ENCODE data around the gene FADS6. TPM values are rescaled to one million over a fixed set of nuclear protein-coding genes. Genes with fewer than 3 reads are reported as not detected.

The FADS6 gene
- total and polyA plus RNA-seq, 7 donors, result 0.06 to 1.8 (median 1.6) TPM; not detected in 4

DNA sequence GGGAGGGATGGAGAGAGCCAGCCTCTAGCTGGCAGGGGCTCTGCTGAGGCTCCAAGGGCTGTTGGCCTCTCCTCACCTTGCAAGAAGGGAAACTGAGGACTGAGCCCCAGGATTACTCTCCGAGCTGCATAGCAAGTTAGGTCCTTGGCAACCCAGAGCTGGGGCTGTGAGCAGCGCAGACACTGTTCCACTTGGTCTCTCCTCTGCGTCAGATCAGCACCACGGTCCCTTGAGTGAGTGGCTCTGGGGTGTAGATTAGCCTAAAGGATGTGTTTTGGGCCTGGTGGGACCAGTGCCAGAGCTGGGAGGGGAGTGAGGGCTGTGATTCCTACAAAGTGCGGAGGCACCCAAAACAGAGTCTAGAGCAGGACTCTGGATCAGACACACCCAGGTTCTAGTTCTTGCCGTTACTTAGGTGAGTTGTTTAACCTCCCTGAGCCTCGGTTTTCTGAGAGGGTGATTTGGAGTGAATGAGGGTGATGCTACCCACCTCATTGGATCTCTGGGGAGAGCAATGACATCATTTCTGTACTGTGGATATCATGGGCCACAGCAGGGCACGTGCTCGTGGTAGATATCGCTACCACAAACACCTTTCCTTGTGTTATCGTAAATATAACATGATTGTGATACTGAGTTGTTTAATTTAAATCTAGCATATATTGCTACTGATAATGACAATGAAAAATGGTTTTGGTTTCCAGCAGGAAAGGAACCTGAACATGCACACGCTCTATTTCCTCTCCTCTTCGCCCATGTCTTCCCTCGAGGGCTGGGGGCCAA, 8.1 kb upstream of the FADS6 start:
- H3K27me3 ChIP-seq, result peaks cover 0 to 17% (median 7%) of the 10 kb centered on the region in 3 donors
- intact Hi-C loops (cut with DNase I), result no loop called here
- 58 to 75% methylated on average over 14 of the region's 14 CpGs for WGBS, 2 donors

GRCh38 chr17:74900208-74900607, 6.8 kb upstream of the FADS6 start:
- Histone ChIP-seq H3K9me3 (no peaks in the 10 kb centered on the region), H3K4me1 (no peaks in the 10 kb centered on the region), H3K27me3 (peaks cover 0 to 30% (median 7%) of the 10 kb centered on the region in 3 donors), H3K27ac (no peak overlapping the region), H3K4me3 (no peak overlapping the region), H3K36me3 (no peaks in the 10 kb centered on the region)
- intact Hi-C loops (cut with DNase I), result no loop called here
- WGBS, 2 donors, result 87 to 88% methylated on average over 8 of the region's 8 CpGs
- DNase-seq, result no peak
- TF ChIP-seq POLR2A (IDR thresholded peaks at IDR 0.05) (no peak), EP300 (IDR thresholded peaks at IDR 0.05) (no peak), POLR2AphosphoS5 (IDR thresholded peaks at IDR 0.05) (no peak)
- TF ChIP-seq, protein P1, sequence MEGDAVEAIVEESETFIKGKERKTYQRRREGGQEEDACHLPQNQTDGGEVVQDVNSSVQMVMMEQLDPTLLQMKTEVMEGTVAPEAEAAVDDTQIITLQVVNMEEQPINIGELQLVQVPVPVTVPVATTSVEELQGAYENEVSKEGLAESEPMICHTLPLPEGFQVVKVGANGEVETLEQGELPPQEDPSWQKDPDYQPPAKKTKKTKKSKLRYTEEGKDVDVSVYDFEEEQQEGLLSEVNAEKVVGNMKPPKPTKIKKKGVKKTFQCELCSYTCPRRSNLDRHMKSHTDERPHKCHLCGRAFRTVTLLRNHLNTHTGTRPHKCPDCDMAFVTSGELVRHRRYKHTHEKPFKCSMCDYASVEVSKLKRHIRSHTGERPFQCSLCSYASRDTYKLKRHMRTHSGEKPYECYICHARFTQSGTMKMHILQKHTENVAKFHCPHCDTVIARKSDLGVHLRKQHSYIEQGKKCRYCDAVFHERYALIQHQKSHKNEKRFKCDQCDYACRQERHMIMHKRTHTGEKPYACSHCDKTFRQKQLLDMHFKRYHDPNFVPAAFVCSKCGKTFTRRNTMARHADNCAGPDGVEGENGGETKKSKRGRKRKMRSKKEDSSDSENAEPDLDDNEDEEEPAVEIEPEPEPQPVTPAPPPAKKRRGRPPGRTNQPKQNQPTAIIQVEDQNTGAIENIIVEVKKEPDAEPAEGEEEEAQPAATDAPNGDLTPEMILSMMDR (IDR thresholded peaks at IDR 0.05), result no peak

More for the DNA sequence above, 8.1 kb upstream of the FADS6 start:
- Histone ChIP-seq H3K4me1 (no peaks in the 10 kb centered on the region), H3K9me3 (no peaks in the 10 kb centered on the region), H3K36me3 (no peaks in the 10 kb centered on the region), H3K4me3 (no peak overlapping the region), H3K27ac (no peak overlapping the region)
- DNase-seq, result no peak
- TF ChIP-seq EP300 (IDR thresholded peaks at IDR 0.05), result no peak
- TF ChIP-seq, protein P1 (IDR thresholded peaks at IDR 0.05), result no peak
- TF ChIP-seq POLR2AphosphoS5 (IDR thresholded peaks at IDR 0.05), result no peak
- no peak for TF ChIP-seq POLR2A (IDR thresholded peaks at IDR 0.05)

- H3K4me3 ChIP-seq, result no peak overlapping the region
- no peak overlapping the region for H3K27ac ChIP-seq
- no peak for TF ChIP-seq EP300 (IDR thresholded peaks at IDR 0.05)
- no peak for DNase-seq
- H3K27me3 ChIP-seq, result peaks cover 11 to 32% (median 17%) of the 10 kb centered on the region in 3 donors
- H3K9me3 ChIP-seq, result no peaks in the 10 kb centered on the region
- 88 to 89% methylated on average over 11 of the region's 11 CpGs for WGBS, 2 donors
- peaks cover 0 to 7% (median 4%) of the 10 kb centered on the region in 4 donors for H3K4me1 ChIP-seq
- H3K36me3 ChIP-seq, result no peaks in the 10 kb centered on the region
- intact Hi-C loops (cut with DNase I), result no loop called here
Observed at GRCh38 chr17:74898376-74898946, 5.0 kb upstream of the FADS6 start.

DNA sequence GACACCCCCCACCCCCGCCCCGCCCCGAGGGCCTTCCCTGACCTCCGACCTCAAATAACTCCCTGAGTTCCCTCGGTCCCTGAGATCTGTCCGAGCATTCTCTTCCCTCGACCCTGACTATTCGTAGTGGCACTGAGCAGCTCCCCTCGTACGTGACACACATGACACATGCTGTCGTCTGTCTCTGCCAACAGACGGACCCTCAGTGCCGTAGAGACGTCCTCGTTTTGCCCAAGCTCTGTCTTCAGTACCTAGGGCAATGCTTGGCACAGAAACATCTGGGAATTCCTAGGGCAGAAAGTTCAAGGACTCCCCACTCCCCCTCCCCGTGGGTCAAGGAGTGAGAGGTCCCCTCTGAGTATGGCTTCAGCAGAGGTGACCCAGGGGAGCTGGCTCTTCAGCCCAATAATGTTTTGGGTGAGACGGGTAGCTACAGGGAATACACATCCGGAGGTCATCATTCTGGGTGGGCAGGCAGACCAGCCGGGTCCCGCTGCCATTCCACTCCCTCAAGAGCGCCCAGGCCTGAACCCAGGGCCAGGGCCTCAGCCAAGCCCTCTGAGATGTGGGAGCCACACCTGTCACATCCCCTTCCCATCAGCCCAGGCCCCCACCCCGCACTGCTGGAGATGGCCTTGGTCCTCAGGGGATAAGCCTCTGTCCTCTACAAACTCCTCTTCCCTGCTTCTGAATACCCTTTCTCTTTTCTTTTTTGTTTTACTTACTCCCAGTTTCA, 671 bp upstream of the FADS6 start:
- DNase-seq, result no peak
- peak overlapping the region in 2 of 4 donors; percentile 36 to 37 for H3K4me3 ChIP-seq
- H3K9me3 ChIP-seq, result no peaks in the 10 kb centered on the region
- H3K27ac ChIP-seq, result no peak overlapping the region
- WGBS, 2 donors, result 21 to 32% methylated on average over 22 of the region's 22 CpGs
- H3K36me3 ChIP-seq, result no peaks in the 10 kb centered on the region
- H3K27me3 ChIP-seq, result peaks cover 20 to 60% (median 30%) of the 10 kb centered on the region in 3 donors
- intact Hi-C loops (cut with DNase I), result no loop called here
- peaks cover 0 to 13% (median 11%) of the 10 kb centered on the region in 4 donors for H3K4me1 ChIP-seq
- TF ChIP-seq POLR2AphosphoS5 (IDR thresholded peaks at IDR 0.05) (no peak), EP300 (IDR thresholded peaks at IDR 0.05) (no peak), POLR2A (IDR thresholded peaks at IDR 0.05) (no peak)
- TF ChIP-seq, protein P1 (IDR thresholded peaks at IDR 0.05), result no peak
